B cell (primary cell): ENCODE measurements around the gene MBTPS1.

ENCODE experiments used
- CTCF ChIP-seq: fragments of 200-600 bp; IDR thresholded peaks from one replicate; pipeline ENCODE4 v1.8.0; 2022; ENCODE audit warnings: antibody characterized with exemption, mild to moderate bottlenecking
- EZH2 ChIP-seq: IDR thresholded peaks from 2 replicates; pipeline ENCODE4 v1.6.1; 2012; ENCODE audit warnings: borderline replicate concordance, low read depth, mild to moderate bottlenecking, moderate library complexity, low read length; ENCODE audit not compliant: insufficient read depth, poor library complexity, severe bottlenecking

DNA sequence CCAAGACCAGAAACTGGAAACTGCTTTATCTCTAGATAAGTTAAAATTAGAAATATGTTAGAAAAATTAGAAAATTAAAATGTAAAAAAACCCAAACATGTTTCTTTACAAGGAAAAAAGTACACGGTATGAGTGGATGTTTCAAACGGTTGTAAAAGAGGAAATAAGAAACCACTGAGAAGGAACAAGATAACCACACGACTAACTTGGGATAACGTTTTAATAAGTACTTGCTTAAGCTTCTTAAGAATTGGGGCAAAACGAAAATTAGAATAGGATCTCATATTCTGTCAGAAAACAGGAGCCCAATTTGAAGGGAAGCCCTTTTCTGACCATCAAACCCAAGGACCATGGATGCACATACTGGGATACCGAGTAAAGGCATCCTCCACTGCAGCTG lies 31.0 kb downstream of the MBTPS1 start:
- TF ChIP-seq CTCF (no peak), EZH2 (no peak)
